T-helper 17 cell (primary cell): ENCODE measurements around the gene KRTAP1-4. TPM values are rescaled to one million over a fixed set of nuclear protein-coding genes. Genes with fewer than 3 reads are reported as not detected.
"Not testable (repeated sequence)": the region's sequence is repeated elsewhere in the genome, so short reads cannot be mapped to it uniquely, and the experiment has no call there.

Experiments
- ATAC-seq: fragments of 150-1000 bp; cut with Tn5 transposase; 2 replicates; pipeline ENCODE4 v1.10.0; 2021; ENCODE audit warnings: mild to moderate bottlenecking, moderate library complexity
- DNase-seq, 3 donors: peaks; one replicate each; pipeline versions ENCODE4 v3.0.0 to v3.0.0-alpha.2; 2020 to 2021
- H3K9me3 ChIP-seq: one replicate; pipeline ENCODE4 v1.7.0; 2013; ENCODE audit warnings: low read length, mild to moderate bottlenecking; ENCODE audit not compliant: control insufficient read depth, poor library complexity, severe bottlenecking
- H3K27ac Mint-ChIP-seq: one replicate; pipeline ENCODE4 v1.8.0; 2022; ENCODE audit warnings: mild to moderate bottlenecking, moderate library complexity, mixed read lengths
- H3K27me3 Mint-ChIP-seq: one replicate; pipeline ENCODE4 v1.8.0; 2022; ENCODE audit warnings: mixed read lengths
- H3K36me3 Mint-ChIP-seq: one replicate; pipeline ENCODE4 v1.8.0; 2022; ENCODE audit warnings: low read depth, mixed read lengths
- H3K4me1 Mint-ChIP-seq: one replicate; pipeline ENCODE4 v1.8.0; 2022; ENCODE audit warnings: mild to moderate bottlenecking, mixed read lengths
- H3K4me3 Mint-ChIP-seq: one replicate; pipeline ENCODE4 v1.8.0; 2022; ENCODE audit warnings: mild to moderate bottlenecking, moderate library complexity, mixed read lengths
- total RNA-seq, 4 donors: library from RNA in 2 of 4; stranded (reverse) in 2 of 4; gene quantifications; one replicate each; pipeline ENCODE4 v1.2.3 and lab custom pipeline; 2022 to 2026

Gene KRTAP1-4
- total RNA-seq, 2 donors from 2014 or later: not detected

DNA sequence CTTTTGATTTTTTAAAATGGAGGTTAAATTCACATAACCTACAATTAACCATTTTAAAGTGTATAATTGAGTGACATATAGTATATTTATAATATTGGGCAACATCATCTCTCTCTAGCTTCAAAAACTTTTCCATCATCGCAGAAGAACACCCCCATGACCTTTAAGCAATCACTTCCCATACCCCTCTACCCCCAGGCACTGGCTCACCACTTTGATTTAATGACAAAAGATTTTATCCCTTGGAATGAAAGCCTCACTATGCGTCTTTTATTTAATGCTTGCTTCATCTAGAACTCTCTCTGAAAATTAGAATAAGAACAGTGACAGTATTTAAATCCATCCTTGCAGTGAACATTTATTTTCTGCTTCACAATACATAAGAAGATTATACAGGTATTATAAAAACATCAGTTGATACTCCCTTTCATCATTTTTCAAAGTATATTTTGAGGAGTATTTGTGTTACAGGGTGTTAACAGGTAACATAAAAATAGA, 7.9 kb upstream of the KRTAP1-4 start:
- DNase-seq (no peak), ATAC-seq (no peak)
- H3K4me1 Mint-ChIP-seq: no peaks in the 10 kb centered on the region
- H3K9me3 ChIP-seq: no peaks in the 10 kb centered on the region
- peaks cover 41% of the 10 kb centered on the region for H3K27me3 Mint-ChIP-seq
- H3K36me3 Mint-ChIP-seq: peaks cover 2% of the 10 kb centered on the region
- no peak overlapping the region for H3K27ac Mint-ChIP-seq
- no peak overlapping the region for H3K4me3 Mint-ChIP-seq

DNA sequence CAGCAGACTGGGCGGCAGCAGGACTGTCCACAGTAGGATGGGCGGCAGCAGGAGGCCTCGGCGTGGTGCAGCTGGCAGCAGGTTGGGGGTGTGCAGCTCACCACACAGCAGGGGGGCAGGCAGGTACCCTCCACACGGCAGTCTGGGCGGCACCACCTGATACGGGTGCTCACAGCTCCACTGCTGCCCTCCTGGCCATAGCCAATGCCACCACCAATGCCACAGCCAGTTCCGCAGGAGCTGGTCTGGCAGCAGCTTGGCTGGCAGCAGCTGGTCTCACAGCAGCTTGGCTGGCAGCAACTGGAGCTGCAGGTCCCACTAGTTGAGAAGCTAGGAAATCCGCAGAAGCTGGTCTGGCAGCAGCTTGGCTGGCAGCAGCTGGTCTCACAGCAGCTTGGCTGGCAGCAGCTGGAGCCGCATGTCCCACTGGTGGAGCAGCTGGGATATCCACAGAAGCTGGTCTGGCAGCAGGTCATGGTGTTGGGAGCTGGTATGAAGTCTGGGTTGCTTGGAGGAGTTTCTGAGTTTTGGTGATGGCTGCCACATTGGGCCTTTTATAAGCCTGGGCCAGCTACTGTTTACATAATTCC, 4.4 kb upstream of the KRTAP1-4 start, which contains the start of gene KRTAP1-3:
Gene KRTAP1-3, minus strand, starts transcription at position 529 of the 590 bp plus-strand sequence. Its CDS starts 53 bp downstream, at position 476.
- not testable (repeated sequence) for H3K4me1 Mint-ChIP-seq, H3K36me3 Mint-ChIP-seq, DNase-seq, H3K27ac Mint-ChIP-seq, ATAC-seq, H3K9me3 ChIP-seq, H3K4me3 Mint-ChIP-seq
- H3K27me3 Mint-ChIP-seq: peaks cover 52% of the 10 kb centered on the region

DNA sequence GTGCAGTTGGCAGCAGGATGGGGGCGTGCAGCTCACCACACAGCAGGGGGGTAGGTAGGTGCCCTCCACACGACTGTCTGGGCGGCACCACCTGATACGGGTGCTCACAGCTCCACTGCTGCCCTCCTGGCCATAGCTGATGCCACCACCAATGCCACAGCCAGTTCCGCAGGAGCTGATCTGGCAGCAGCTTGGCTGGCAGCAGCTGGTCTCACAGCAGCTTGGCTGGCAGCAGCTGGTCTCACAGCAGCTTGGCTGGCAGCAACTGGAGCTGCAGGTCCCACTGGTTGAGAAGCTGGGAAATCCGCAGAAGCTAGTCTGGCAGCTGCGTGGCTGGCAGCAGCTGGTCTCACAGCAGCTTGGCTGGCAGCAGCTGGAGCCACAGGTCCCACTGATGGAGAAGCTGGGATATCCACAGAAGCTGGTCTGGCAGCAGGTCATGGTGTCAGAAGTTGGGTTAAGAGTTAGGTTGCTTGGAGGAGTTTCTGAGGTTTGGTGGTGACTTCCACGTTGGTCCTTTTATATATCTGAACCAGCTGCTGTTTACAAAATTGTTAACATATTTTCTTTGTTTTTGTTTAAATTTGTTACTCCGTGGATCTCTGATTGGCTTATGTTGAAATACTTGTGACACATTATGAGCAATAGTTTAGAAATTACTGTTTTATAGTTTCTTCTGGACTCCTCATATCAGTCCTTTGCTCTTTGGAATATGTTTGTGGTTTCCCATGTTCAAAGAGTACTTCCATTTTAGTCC, 3.1 kb downstream of the KRTAP1-4 start, which contains the start of gene KRTAP1-5:
Gene KRTAP1-5, minus strand, starts transcription at position 494 of the 757 bp plus-strand sequence. Its CDS starts 53 bp downstream, at position 441.
- Mint-ChIP-seq H3K36me3 (peaks cover 4% of the 10 kb centered on the region), H3K27me3 (peaks cover 76% of the 10 kb centered on the region), H3K4me1 (peaks cover 3% of the 10 kb centered on the region), H3K4me3 (no peak within 1 kb of the TSS), H3K27ac (no peak within 1 kb of the TSS)
- ATAC-seq (no peak), DNase-seq (no peak)
- no peaks in the 10 kb centered on the region for H3K9me3 ChIP-seq

DNA sequence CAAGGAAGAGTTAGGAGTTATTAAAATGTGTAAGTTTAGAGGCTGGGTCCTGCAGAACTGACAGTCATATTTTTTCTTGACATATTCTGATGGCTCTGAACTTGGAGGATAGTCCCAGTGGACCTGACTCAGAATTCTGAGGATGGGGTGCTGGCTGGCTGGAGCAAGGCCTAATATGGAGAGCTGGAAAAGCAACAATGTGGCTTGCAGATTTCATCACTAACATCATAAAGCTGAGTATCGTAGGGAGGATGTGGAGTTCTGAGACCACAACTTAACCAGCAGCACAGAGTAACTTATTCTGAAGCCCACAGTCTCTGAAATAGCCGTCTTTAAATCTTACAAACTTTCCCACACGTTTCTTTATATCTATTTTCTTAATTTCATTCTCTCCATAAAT, 5.3 kb downstream of the KRTAP1-4 start:
- no peak for ATAC-seq
- no peaks in the 10 kb centered on the region for H3K9me3 ChIP-seq
- Mint-ChIP-seq H3K27me3 (peaks cover 62% of the 10 kb centered on the region), H3K27ac (no peak overlapping the region), H3K4me3 (no peak overlapping the region), H3K4me1 (peaks cover 3% of the 10 kb centered on the region), H3K36me3 (peaks cover 4% of the 10 kb centered on the region)
- DNase-seq: no peak

DNA sequence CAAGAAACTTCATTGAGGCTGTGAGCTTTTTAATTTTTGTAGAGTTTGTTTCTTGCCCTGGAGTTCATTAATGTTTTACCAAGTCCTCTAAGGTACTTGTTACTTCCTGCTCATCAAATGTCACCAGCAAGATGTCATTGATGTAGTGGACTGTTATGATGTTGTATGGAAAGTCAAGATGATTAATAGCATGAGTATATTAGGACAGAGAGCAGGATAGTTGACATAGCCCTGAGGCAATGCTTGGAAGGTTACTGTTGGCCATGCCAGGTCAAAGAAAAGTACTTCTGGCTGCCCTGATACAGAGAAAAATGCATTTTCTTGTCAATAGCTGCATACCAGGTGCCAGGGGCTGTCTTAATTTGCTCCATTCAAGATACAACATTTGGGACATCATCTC, 9.7 kb downstream of the KRTAP1-4 start:
- H3K4me3 Mint-ChIP-seq: no peak overlapping the region
- peaks cover 2% of the 10 kb centered on the region for H3K36me3 Mint-ChIP-seq
- H3K27ac Mint-ChIP-seq: no peak overlapping the region
- H3K9me3 ChIP-seq: no peaks in the 10 kb centered on the region
- H3K27me3 Mint-ChIP-seq: peaks cover 50% of the 10 kb centered on the region
- ATAC-seq (no peak), DNase-seq (no peak)
- peaks cover 2% of the 10 kb centered on the region for H3K4me1 Mint-ChIP-seq

DNA sequence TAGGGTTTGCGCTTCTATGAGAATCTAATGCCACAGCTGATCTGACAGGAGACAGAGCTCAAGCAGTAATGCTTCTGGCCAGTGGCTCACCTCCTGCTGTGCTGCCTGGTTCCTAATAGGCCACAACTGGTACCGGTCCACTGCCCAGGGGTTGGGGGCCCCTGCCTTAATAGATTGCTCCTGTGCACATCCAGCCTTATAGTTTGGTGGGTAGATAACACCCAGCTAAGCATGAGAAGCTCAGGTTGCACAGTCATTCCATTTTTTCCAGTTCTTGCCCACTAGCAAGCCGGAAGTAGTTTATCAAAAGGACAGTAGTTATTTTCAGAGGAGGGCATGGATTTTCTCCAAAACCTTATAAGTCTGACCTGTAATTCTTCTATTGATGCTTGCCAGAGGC, 10.6 kb downstream of the KRTAP1-4 start:
- H3K9me3 ChIP-seq: no peaks in the 10 kb centered on the region
- Mint-ChIP-seq H3K4me1 (no peaks in the 10 kb centered on the region), H3K36me3 (no peaks in the 10 kb centered on the region), H3K27ac (no peak overlapping the region), H3K4me3 (no peak overlapping the region), H3K27me3 (peaks cover 49% of the 10 kb centered on the region)
- no peak for ATAC-seq
- no peak for DNase-seq

DNA sequence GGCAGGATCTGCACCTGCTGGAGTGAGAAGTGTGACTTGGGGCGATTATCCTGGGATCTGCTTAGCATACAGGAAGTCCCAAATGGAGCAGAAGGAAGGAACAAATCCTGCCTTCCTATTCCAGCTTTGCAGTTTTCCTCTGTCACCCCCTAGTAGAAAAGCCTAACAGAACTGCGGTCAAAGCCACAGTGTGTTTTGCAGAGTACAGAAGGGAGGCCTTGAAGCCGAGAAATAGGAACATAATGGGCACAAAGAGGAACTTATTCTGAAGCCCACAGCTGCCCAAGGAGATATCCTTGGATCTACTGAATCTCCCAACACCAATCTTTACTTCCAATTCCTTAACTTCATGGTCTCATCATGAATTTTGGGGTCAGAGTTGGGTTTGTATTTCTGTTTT, 11.5 kb downstream of the KRTAP1-4 start:
- no peak for DNase-seq
- no peaks in the 10 kb centered on the region for H3K4me1 Mint-ChIP-seq
- no peaks in the 10 kb centered on the region for H3K36me3 Mint-ChIP-seq
- H3K4me3 Mint-ChIP-seq: no peak overlapping the region
- no peak overlapping the region for H3K27ac Mint-ChIP-seq
- H3K27me3 Mint-ChIP-seq: peaks cover 43% of the 10 kb centered on the region
- H3K9me3 ChIP-seq: no peaks in the 10 kb centered on the region
- no peak for ATAC-seq

DNA sequence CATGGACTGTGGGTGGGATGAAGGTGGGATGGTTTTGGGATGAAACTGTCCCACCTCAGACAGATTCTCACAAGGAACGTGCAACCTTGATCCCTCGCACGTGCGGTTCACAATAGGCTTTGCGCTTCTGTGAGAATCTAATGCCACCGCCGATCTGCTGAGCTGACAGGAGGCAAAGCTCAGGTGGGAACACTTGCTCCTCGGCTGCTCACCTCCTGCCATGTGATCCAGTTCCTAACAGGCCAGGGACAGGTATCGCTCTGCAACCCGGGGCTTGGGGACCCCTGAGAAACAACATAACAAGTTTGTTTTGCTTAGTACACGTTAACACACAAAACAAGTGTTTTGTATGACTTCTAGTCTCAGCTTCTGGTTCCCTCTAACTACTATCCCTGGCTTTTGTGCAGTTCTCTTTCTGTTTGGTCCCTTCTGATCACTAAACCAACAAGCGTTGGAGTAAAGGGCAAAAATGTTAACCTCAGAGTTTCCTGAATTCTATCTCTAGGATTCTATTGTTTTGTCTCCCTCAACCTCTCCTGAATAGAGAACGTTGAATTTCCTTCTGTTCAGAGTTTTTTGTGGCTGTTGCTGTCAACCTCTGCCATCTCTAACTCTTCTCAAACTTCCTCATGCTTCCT, 13.3 kb downstream of the KRTAP1-4 start:
- Mint-ChIP-seq H3K4me3 (no peak overlapping the region), H3K36me3 (no peaks in the 10 kb centered on the region), H3K4me1 (no peaks in the 10 kb centered on the region), H3K27ac (no peak overlapping the region), H3K27me3 (peaks cover 28% of the 10 kb centered on the region)
- H3K9me3 ChIP-seq: no peaks in the 10 kb centered on the region
- ATAC-seq: no peak
- no peak for DNase-seq

DNA sequence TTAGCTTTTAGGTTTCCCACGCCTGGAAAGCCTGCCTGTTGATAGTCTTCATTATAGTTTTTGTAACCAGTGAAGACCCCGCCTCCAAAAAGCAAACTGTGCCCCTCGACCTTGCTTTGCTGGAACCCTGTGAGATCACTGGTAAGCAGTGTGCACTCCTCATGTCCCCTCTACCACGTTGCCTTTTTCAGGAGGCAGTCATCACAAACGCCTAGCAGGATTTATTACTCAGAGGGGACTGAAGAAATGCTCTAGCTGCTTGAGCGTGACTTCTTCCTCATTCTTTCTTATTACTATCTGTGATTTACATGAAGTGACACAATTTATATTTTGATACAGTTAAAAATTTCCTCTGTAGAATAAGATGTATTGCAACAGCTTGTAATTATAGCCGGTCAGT, 14.5 kb downstream of the KRTAP1-4 start:
- Mint-ChIP-seq H3K36me3 (no peaks in the 10 kb centered on the region), H3K4me3 (no peak overlapping the region), H3K4me1 (no peaks in the 10 kb centered on the region), H3K27ac (no peak overlapping the region), H3K27me3 (peaks cover 28% of the 10 kb centered on the region)
- no peaks in the 10 kb centered on the region for H3K9me3 ChIP-seq
- no peak for ATAC-seq
- DNase-seq: no peak

DNA sequence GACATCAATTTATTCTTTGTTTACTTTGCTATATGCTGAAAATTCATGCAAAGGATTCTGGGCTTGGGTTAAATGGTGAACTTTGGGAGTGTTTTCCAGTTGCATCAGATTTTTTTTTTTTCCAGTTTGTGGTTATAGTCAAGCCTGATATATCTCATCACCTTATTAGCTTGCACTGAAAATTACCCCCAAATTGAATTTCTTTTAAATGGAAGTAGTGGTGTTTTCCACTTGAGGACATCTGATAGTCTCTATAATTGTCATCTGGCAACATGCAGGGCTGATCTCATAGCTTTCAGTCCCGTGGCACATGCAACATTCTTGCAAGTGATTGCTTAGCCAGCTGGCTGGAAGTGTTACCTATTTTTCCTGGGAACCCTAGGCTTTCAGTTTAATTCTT, 16.4 kb downstream of the KRTAP1-4 start:
- Mint-ChIP-seq H3K4me3 (no peak overlapping the region), H3K27me3 (peaks cover 32% of the 10 kb centered on the region)

DNA sequence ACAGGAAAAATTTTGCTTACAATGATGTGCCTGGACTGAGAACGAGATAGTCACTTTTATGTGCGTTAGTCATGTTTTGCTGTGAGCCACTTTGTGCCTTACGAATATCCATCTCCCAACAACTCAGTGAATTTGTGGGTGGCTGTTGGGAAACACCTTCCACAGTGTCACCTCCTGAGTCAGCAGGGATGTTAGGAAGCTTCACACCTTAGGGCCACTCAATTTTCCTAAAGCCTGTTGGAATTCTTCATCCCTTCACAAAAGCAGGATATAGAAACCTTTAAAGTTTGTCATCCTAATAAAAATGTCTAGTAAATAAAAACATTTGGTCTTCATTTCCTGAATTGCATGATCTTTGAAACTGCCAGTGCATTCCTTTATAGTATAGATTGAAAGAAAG, 16.8 kb downstream of the KRTAP1-4 start:
- H3K9me3 ChIP-seq: no peaks in the 10 kb centered on the region
- H3K27ac Mint-ChIP-seq: no peak overlapping the region
- H3K4me3 Mint-ChIP-seq: no peak overlapping the region
- H3K4me1 Mint-ChIP-seq: no peaks in the 10 kb centered on the region
- DNase-seq (no peak), ATAC-seq (no peak)
- H3K27me3 Mint-ChIP-seq: peaks cover 36% of the 10 kb centered on the region
- H3K36me3 Mint-ChIP-seq: no peaks in the 10 kb centered on the region

More for the DNA sequence above, 16.4 kb downstream of the KRTAP1-4 start:
- Mint-ChIP-seq H3K27ac (no peak overlapping the region), H3K4me1 (no peaks in the 10 kb centered on the region), H3K36me3 (no peaks in the 10 kb centered on the region)
- H3K9me3 ChIP-seq: no peaks in the 10 kb centered on the region
- no peak for ATAC-seq
- DNase-seq: no peak

DNA sequence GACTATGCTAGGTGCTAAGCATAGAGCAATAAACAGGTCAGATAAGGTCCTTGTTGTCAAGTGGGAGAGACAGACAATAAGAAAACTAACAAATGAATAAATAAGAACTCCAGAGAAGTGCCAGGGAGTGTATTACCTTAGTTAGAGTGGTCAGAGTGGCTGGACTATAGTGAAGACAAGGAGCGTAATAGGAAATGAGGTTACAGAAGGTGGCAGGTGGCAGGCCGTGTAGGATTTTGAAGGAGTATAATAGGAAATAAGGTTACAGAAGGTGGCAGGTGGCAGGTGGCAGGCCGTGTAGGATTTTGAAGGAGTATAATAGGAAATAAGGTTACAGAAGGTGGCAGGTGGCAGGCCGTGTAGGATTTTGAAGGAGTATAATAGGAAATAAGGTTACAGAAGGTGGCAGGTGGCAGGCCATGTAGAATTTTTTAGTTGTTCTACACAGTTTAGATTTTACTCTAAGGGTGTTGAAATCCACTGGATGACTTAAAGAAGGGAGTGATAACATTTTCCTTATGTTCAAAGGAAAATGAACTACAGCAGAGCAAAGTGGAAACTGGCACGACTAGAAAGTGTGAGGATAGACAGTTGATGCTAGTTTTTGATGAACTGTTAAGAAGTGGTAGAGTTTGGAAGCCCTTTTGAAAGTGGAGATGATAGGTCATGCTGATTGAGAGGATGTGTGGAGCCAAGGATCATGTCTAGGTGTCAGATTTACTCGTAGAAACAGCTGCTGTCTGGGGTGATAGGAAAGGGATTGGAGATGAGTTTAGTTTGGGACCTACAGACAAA, 17.5 kb downstream of the KRTAP1-4 start:
- ATAC-seq (no peak), DNase-seq (no peak)
- no peaks in the 10 kb centered on the region for H3K4me1 Mint-ChIP-seq
- no peak overlapping the region for H3K4me3 Mint-ChIP-seq
- H3K27ac Mint-ChIP-seq: no peak overlapping the region
- H3K36me3 Mint-ChIP-seq: no peaks in the 10 kb centered on the region
- no peaks in the 10 kb centered on the region for H3K9me3 ChIP-seq
- peaks cover 32% of the 10 kb centered on the region for H3K27me3 Mint-ChIP-seq

DNA sequence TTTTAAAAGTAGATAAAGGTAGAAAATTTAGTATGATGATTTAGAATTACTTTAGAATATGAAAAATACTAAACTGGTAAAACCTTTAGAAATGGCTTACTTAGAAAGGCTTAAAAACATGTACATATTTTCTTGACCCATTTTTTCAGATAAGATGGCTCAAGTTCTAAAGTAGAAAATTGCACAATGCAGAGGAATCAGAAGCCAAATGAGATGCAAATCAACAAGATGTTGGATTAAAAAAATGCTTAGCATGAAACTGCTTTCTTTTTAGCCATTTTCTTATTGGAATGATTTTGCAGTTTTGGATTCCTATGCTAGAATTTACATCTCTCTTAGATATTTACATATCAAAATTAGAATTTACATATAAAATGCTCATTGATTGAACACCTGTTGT, 19.6 kb downstream of the KRTAP1-4 start:
- Mint-ChIP-seq H3K36me3 (no peaks in the 10 kb centered on the region), H3K4me1 (no peaks in the 10 kb centered on the region), H3K4me3 (no peak overlapping the region), H3K27me3 (peaks cover 17% of the 10 kb centered on the region), H3K27ac (no peak overlapping the region)
- DNase-seq (no peak), ATAC-seq (no peak)
- H3K9me3 ChIP-seq: no peaks in the 10 kb centered on the region
